Islet of Langerhans (tissue), 1 donor: Measurements from ENCODE around the gene KIF6.

Experiments used
- FAIRE-seq: peaks from one replicate; lab custom pipeline; 2011; peaks lifted over from hg19 to GRCh38; lab: Jason Lieb, UNC

Gene KIF6

DNA sequence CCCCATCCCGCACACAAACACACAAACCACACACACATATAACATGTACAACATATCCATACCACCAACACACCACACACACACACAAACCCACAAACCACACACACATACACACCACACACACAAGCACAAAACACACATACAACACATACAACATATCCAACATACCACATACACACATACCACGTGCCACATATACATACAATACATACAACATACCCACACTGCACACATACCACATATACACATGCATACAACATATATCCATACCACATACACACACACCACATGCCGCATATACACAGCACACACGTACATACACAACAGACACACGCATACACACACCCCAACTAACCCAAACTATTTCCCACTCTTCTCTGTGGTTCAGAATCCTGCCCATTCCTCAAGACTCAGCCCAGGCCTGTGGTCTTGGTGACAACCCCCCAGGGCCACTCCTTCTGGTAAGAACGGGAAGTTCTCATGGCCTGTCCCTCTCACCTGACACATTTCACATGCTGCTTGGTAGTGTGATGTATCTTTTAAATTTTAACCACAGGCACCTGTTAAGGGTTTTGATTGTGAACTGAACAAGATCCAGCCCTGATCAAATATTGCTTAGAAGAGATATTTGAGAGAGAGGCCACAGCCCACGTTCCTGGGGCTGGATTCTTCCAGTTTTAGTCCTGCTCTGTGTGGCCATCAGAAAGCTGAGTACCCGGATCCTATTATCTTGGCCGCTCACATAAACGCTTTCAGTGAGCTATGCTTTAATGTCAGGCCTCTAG, 346.8 kb downstream of the KIF6 start:
- no peak for FAIRE-seq

DNA sequence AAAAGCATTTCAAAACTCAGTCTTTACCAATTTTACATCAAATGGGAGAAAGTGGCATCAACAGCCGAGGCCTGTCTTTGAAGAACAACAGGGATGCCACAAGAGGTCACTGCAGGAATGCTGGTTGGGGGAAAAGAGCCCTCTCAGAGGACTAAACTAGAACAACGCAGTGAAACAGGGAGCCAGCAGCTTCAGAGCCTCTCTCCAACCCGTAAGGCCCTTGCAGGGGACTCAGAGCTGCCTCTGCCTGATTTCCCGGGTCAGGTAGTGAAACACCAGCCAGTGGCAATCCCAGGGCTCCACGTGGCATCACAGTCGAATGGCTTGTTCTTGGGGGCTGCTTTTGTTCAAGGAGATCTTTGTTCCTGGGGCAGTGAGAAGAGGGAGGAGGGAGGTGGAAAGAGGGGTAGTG, 347.7 kb downstream of the KIF6 start:
- FAIRE-seq: no peak

DNA sequence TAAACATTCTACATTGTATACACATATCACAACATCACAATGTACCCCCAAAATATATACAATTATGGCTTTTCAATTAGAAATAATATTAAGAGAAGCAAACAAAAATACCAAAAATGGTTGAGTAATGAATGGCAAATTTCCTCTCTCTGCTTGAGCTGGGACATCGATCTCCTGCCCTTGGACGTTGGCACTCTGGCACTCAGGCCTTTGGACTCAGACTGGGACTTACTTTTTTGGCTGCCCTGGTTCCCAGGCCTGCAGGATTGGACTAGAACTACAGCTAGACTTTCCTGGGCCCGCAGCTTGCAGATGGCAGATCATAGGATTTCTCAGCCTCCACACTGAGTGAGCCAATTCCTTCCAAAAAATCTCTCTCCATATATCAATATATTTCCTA, 349.8 kb downstream of the KIF6 start:
- no peak for FAIRE-seq

DNA sequence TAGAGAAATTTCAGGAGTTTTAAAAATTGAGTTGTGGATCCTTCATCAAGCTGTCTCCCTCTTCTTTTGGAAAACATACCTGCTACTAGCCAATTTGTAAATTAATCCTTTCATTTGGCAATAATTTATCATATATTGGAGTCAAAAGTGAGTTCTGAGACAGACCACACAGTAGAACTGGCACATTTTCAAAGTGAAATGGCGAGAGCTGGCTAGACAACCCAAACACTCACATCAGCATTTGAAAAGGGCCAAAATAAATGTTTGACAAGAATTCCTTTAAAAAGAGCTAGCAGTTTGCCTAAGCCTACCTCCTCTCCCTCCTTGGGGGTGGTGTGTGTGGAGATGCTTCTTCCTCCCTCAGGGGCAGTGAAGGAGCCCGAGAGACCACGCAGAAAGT, 354.8 kb downstream of the KIF6 start:
- FAIRE-seq: no peak

DNA sequence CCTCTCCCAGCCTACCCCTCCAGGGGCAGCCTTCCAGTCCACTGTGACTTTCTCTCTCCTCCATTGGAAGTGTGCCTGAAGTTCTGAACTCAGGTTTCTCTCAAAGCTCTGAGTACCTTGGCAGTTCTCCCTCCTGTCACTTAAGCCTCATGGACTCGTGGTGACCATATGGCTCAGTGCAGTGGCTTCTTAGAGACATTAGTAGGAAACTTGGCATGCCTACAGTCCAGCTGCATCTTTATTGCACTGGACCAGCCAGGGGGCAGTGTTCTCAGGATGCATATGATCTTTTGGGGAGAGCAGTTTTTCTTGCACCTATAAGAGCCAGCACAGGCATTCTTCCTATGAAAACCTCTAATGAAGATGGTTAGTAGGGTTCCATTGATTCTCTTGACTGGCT, 355.2 kb downstream of the KIF6 start:
- FAIRE-seq: no peak

DNA sequence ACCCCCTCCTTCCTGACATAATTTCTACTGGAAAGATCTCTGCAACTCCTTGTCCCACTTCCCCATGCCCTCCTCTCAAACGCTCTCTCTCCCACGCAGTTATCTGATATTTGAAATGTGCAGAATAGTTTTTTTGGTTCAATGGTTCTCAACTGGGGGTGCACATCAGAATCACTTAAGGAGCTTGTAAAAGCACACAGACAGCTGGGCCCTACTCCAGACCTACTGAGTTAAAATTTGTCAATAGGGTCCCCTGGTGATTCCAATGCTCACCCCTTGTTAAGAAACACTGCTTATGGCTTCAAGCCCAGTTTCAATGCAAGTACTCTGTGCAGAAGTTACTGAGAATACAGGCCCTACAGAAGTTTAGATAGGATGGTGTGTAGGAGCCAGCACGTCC, 357.5 kb downstream of the KIF6 start:
- FAIRE-seq: no peak

DNA sequence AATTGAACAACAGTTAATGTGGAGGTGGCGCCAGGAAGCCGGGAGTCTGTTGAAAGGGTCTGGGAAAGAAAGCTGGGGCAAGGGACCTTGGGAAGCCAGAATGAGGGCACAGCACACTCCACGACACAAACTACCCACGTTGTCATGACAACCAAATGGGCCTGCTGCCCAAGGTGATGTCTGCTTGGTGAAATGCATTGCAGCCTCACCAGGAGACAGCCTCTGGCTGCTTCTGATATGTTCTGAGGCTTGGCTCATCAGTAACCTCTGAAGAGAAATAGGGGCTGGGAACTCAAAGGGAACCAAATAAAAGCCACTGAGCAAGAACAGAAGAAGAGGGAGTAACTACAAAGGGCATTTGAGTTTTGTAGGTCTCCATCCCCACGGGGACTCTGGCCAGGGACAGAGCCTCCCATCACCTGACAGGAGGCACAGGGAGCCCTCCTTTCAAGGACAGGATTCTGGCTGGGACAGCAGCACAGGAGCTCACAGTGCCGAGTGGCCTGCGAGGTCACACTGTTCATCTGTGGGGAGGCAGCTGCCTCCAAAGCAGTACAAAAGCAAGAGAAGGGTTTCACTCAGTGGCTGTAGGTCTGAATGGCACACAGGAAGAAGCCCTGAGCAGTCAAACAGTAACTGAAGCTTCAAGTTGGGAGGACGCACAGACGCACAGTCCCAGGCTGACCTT, 358.1 kb downstream of the KIF6 start:
- no peak for FAIRE-seq

DNA sequence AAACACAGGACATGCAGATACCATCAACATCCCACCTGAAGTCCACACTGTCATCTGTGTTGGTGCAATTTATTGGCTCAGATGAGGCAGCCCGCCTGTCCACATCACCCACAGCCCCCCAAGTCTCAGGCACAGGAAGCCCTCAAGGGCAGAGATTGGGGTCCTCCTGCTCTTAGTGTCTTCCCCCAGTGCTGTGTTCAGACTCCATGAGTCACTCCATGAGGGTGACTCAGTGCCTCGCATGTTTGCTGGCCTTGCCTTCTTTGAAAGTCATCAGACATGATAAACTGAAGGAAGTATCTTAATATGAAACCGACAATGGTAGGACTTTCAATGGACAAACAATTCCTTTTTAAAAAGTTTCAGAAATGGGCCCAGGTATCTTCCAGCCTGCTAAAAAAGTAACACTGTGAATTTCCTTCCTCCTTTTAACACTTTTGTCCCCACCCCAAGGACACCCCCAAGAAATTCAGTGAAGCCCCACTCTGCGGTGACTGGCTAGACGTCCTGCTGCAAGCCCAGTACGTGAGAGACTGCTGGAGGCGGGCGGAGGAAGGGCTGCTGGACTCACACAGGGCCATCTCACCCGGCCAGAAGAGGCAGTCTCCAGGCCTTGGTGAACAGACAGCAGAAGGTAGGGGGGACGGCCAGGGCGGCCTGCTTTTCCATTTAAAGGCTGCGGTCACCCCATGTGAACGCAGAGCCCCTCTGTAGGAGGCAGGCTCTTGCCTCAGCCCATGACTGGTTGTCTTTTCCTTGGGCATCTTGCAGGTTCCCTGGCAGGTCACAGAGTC, 359.7 kb downstream of the KIF6 start:
- FAIRE-seq: no peak

DNA sequence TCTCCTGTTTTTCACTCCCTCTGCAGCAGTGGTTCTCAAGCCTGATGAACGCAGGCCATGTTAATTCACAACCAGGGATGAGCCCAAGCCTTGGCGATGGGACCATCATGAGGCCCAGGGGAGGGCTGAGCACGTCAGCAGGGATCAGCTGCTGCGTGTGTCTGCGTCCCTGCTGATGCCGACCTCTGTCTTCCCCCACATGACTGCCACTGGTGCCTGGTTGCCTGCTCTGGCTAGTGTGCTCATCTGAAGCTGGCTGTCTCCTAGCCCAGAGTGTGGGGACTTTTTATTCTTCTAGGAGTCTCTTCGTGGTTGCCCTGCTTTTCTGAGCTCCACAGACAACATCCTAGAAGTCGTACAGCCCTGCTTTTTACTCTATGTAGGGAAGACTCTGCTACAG, 361.9 kb downstream of the KIF6 start:
- no peak for FAIRE-seq

DNA sequence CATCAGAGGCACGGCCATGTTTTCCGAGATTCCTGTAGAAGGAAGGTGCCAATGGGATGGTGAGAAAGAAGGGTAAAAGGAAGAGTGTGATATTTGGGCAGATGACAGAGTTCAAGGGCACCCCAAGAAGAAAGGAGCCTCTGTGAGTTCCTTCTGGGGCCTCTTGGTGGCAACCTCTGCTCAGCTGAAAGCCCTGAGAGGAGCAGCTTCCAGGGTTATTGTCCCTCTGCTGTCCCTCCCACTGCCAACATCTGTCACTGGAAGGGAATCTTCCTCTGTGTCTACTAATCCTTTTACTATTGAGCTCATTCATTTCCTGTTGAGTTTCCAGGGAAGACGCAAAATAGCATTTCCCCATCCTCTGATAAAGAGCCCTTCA, 362.7 kb downstream of the KIF6 start:
- FAIRE-seq: no peak

DNA sequence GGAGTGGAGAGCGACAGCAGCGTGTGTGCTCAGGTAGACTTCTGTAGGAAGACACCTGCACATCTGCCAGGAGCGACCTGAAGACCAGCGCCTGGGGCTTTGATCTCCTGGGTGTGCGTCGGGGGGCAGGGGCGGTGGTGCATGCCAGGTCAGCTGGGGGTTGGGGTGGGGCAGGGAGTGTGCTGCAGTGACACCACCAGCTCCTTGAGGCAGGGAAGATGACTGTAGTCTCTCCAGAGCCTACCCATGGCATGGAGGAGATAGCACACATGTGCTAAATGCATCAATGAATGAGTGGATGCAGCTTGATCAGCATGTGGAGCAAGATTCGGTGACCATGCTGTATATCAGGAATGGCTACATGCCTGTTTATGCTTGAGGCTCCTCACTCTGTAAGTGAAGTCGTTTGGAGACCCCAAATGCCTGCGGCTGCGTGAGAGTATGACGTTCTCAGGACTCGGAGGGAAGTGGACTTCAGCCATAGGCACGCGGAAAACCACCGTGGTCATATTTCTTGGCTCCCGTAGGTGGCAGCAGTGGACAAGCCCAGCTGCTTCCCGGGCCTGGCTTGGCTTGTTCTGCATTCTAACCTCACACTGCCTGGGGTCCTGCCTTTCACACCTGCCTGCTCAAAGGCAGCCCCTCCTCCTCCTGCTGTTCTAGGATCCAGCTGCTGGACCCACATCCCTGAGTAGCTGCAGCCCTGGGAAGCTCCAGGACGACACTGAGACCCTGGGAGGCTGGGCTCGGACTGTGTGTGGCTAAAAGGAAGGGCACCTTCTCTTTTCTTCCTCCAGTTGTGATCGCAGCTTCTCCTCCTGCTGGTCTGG, 363.3 kb downstream of the KIF6 start:
- peak; percentile 61 for FAIRE-seq

DNA sequence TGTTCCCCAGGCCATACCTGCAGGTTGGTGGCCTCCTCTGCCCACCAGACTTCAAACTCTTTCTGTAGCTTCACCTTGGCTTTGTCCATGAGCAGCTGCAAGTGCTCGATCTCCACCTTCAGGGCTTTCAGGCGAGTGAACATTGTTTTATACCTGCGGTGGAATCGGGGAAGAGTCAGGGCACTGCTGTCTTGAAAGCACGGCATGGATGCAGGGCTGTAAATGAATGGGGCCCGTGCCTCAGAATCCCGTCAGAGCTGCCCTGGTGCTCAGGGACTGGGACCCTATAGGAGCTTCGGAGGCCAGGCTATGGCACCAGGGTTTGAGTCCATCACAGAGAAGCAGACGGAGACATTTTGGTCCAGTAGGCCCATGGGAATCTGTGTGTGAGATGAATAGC, 364.8 kb downstream of the KIF6 start:
- no peak for FAIRE-seq

DNA sequence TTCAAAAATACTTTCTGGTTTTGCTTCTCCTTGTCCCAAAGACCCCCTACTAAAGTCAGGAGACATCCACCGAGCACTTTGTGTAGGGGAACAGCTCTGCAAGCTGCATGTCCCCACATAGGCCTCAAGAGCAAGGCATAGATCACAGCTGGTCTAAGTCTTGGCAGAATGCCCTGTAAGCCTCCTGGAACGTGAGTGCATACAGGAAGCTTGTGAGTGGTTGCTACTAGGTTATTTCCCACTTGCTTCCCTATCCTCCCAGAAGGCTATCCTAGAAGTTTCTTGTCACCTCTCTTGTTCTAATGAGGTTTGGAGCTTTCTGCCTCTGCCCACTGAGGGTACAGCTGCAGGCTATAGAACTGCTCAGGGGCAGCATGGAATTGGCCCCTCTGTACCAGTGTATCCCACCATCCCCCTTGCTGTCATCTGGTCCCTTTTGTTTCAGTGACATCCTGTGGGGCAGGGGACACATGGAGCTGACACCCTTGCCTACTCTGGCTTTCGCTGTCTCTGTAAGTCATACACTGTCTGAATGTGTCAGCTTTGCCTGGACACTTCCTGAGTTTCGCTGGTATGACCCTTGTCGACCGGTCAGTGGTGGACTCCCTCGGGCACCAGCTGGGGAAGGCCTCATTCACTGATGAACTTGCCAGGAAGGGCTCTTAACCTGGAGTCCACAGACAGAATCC, 367.1 kb downstream of the KIF6 start:
- FAIRE-seq: peak; percentile 36

DNA sequence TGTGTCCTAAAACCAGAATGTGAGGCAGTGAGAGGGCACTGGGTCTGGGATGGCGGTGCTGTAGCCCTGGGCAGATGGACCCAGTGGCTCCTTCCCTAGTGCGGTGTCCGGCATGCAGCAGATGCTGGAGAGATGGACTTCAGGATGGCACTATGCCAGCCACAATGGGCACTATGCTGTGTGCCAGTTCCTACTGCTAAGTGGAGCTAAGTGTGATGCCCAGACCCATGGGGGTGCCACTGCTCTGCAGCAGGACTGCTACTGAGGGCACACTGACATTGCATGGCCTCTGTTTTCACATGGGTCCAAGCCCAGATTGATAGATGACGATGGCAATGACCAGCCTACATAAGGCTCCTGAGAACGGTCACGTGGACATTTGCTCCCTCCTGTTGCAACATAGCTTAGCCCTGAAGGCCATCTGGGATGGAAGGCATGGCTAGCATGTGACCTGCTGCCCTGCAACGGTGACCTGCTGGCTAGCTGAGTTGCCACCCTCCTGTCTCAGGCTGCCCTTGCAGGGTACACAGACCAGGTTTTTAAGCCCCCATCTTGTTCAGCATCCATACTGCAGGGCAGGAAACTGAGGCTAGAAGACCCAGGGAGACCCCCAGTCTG, 371.4 kb downstream of the KIF6 start:
- no peak for FAIRE-seq

DNA sequence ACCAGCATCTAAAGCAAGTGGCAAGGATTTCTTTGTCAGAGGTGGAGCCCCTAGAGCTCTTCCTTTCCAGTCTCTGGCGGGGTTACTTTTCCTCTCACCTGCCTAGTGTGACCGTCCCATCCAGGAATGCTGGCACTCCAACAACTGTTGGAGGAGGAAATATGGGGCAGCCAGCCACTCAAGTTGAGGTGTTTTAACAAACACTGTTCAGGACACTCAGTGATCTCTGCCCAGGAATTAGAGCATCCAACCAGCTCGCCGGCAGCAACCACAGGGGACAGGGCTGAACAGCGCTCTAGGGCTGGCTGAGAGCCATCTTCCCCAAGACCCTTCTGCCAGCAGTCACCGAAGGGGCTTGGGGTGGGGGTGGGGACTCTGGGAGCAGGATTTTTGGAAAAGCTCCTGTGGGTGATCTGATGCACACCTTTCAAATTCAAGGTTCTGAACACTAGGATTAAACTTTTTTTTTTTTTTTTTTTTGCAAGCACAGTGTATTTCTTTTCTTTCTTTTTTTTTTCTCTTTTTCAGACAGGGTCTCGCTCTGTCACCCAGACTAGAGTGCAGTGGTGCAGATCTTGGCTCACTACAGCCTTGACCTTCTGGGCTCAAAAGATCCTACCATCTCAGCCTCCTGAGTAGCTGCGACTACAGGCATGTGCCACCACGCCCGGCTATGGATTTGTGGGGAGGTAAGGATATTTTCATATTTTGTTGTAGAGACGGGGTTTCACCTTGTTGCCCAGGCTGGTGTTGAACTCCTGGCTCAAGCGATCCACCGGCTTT, 374.3 kb downstream of the KIF6 start:
- FAIRE-seq: no peak

DNA sequence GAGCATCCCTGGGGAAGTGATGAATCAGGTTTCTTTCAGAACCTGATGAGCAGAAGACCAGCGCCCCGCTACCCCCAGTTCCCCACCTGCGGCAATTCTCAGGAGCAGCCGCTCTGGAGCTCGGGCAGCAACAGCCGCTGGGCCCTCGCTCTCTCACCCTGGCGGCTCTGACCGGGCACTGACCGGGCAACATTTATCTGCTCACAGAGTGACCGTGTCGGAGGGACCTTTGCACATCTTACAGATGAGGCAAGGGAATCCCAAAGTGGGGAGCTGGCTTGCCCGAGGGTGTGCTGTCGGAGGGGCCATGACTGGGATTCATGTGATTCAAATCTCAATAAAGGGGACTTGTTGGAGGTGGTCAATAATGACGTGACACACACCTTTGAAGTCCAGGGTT, 376.5 kb downstream of the KIF6 start:
- FAIRE-seq: no peak

DNA sequence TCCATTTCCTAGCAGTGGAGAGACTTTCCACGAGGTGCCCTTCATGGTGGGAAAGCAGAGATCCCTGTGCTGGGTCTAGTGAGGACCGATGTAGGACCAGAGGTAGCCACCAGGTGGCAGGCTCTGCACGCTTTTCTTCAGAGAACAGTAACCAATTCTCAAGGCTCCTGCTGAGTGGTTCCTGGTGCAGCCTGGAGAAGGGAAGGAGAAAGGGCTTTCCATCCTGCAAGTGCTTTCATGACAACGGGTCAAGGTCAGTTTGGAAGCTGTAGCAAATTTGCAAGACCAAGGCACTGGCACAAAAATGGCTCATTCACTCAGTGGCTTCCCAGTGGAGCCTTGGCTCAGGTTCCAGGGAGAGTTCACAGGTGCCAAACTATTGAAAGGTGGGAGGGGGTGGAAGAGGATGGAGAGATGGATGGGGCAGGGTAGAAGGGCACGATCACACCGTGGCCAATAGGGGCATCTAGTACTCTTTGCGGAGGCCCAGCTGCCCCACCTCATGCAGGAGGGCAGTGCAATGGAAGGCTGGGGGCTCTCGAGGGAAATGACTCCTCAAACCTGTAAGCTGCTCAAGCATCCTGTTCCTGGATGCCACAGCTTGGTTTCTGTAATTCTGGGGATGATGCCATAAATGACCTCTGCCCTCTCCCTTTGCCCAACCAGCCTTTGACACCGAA, 377.2 kb downstream of the KIF6 start:
- no peak for FAIRE-seq

DNA sequence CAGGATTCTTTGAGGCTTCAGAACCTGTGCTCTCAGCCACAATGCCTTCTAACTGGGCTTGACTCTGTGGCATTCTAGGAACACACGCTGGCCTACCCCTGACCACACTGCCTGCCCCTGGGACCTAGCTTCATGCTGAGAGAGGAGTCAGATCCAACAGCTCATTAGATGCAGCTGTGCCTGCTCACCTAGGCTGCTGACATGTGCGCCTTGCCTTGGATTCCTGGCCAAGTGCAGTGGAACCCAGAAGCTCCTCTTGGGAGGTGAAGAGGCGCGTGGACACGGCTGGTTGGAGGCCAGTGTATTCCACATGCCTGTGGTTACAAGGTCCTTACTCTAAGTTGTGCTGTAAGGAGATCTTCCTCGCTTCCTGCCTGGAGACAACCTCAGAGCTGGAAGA, 378.0 kb downstream of the KIF6 start:
- FAIRE-seq: no peak

DNA sequence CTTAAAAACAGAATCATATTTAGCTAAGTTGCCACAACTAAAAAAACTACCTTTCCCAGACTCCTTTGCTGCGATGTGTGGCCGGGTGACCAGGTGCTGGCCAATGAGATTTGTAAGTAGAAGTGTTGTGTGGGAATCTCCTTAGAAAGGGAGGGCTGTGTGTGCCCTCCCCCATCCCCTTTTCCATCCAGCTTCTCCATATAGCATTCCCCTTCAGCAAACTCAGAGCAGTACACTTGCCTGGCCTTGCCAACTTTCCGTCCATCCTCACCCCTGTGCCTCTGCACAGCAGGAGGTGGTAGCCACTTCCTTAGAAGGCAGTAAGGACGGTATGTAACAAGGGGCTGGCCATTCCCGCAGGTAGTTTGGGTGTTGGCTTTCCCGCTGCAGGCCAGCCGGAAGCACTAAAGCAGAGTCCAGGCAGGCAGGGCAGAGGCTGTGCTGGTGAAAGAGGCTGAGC, 380.4 kb downstream of the KIF6 start:
- FAIRE-seq: no peak

DNA sequence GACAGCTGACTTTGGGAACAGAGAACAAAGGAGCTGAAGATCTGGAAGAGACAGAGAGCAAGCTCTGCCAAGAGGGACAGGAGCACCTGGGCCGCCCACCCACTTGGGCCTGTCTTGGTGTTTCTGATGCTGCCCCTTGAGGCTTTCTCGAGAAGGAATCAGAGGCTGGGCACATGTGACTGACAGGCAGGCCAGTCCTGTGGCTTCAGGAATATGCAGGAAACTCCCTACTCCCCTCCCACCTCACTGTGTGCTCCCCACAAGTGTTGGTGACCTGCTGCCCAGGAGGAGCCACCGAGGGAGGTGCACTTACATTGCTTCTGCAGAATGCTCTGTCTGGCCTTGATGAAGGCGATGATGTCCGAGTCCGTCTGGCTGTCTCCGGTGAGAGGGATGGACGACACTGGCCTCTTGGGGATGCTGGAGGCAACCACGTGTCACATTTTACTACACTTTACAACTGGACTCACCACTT, 381.8 kb downstream of the KIF6 start:
- FAIRE-seq: no peak
